H1 (cell line): ENCODE results near the gene DEAF1. TPM values are rescaled to one million over a fixed set of nuclear protein-coding genes. Genes with fewer than 3 reads are reported as not detected.

Experiments
- CBX5 ChIP-seq: fragments of 300-800, 300-1000 bp; sonication (generic); IDR thresholded peaks from 2 replicates; pipeline ENCODE4 v1.7.1; 2016; ENCODE audit warnings: antibody characterized with exemption, low read length, low read depth
- CBX8 ChIP-seq: fragments of 300-800, 300-1000 bp; sonication (generic); IDR thresholded peaks from 2 replicates; pipeline ENCODE4 v1.7.1; 2016; ENCODE audit warnings: low read depth, low read length, borderline replicate concordance
- CEBPB ChIP-seq: IDR thresholded peaks from 2 replicates; pipeline ENCODE4 v1.6.1; 2012; ENCODE audit warnings: low read depth, low read length
- HDAC6 ChIP-seq: IDR thresholded peaks from one replicate; pipeline ENCODE4 v1.7.1; 2012; ENCODE audit warnings: low read depth, mild to moderate bottlenecking, inconsistent platforms, low read length, moderate library complexity
- NRF1 ChIP-seq: IDR thresholded peaks from 2 replicates; pipeline ENCODE4 v1.6.1; 2011; ENCODE audit warnings: mild to moderate bottlenecking, low read depth, low read length, improper control_type of control experiment
- polyA plus RNA-seq, 7 experiments: library from polyadenylated mRNA; depleted of rRNA in 3 of 7; stranded (reverse) in 5 of 7; unstranded in 2 of 7; fragments of >200 nt in 5 of 7; fragments of 200-250 nt in 2 of 7; gene quantifications; 1 replicate in 5 of 7; 2 replicates in 1 of 7; 4 replicates in 1 of 7; pipeline versions ENCODE4 v1.2.1 to v1.2.3, GENCODE V29; 2011 to 2013; ENCODE audit warnings: missing spikeins in 2 of 7, mixed read lengths in 2 of 7
- total RNA-seq: library from RNA; stranded (reverse); fragmentation: NEBNext Ultra II Directional; extraction: Animal tissue kit (Norgen Biotek cat#: 25700); gene quantifications from 2 replicates; pipeline ENCODE4 v1.2.1, GENCODE V29; 2021
- TF ChIP-seq, protein P1 (sequence below): fragments of 300-600 bp; sonication (generic); IDR thresholded peaks from 2 replicates; pipeline ENCODE4 v1.7.1; 2012; ENCODE audit warnings: low read length, moderate library complexity, mild to moderate bottlenecking, inconsistent platforms; ENCODE audit not compliant: insufficient replicate concordance

DEAF1 gene
- total and polyA plus RNA-seq, 2 of the 8 experiments (the other 6 are each of a cell fraction or from before 2014, with no cell fraction given) = 47.3 to 58.4 TPM

- TF ChIP-seq, protein P1, sequence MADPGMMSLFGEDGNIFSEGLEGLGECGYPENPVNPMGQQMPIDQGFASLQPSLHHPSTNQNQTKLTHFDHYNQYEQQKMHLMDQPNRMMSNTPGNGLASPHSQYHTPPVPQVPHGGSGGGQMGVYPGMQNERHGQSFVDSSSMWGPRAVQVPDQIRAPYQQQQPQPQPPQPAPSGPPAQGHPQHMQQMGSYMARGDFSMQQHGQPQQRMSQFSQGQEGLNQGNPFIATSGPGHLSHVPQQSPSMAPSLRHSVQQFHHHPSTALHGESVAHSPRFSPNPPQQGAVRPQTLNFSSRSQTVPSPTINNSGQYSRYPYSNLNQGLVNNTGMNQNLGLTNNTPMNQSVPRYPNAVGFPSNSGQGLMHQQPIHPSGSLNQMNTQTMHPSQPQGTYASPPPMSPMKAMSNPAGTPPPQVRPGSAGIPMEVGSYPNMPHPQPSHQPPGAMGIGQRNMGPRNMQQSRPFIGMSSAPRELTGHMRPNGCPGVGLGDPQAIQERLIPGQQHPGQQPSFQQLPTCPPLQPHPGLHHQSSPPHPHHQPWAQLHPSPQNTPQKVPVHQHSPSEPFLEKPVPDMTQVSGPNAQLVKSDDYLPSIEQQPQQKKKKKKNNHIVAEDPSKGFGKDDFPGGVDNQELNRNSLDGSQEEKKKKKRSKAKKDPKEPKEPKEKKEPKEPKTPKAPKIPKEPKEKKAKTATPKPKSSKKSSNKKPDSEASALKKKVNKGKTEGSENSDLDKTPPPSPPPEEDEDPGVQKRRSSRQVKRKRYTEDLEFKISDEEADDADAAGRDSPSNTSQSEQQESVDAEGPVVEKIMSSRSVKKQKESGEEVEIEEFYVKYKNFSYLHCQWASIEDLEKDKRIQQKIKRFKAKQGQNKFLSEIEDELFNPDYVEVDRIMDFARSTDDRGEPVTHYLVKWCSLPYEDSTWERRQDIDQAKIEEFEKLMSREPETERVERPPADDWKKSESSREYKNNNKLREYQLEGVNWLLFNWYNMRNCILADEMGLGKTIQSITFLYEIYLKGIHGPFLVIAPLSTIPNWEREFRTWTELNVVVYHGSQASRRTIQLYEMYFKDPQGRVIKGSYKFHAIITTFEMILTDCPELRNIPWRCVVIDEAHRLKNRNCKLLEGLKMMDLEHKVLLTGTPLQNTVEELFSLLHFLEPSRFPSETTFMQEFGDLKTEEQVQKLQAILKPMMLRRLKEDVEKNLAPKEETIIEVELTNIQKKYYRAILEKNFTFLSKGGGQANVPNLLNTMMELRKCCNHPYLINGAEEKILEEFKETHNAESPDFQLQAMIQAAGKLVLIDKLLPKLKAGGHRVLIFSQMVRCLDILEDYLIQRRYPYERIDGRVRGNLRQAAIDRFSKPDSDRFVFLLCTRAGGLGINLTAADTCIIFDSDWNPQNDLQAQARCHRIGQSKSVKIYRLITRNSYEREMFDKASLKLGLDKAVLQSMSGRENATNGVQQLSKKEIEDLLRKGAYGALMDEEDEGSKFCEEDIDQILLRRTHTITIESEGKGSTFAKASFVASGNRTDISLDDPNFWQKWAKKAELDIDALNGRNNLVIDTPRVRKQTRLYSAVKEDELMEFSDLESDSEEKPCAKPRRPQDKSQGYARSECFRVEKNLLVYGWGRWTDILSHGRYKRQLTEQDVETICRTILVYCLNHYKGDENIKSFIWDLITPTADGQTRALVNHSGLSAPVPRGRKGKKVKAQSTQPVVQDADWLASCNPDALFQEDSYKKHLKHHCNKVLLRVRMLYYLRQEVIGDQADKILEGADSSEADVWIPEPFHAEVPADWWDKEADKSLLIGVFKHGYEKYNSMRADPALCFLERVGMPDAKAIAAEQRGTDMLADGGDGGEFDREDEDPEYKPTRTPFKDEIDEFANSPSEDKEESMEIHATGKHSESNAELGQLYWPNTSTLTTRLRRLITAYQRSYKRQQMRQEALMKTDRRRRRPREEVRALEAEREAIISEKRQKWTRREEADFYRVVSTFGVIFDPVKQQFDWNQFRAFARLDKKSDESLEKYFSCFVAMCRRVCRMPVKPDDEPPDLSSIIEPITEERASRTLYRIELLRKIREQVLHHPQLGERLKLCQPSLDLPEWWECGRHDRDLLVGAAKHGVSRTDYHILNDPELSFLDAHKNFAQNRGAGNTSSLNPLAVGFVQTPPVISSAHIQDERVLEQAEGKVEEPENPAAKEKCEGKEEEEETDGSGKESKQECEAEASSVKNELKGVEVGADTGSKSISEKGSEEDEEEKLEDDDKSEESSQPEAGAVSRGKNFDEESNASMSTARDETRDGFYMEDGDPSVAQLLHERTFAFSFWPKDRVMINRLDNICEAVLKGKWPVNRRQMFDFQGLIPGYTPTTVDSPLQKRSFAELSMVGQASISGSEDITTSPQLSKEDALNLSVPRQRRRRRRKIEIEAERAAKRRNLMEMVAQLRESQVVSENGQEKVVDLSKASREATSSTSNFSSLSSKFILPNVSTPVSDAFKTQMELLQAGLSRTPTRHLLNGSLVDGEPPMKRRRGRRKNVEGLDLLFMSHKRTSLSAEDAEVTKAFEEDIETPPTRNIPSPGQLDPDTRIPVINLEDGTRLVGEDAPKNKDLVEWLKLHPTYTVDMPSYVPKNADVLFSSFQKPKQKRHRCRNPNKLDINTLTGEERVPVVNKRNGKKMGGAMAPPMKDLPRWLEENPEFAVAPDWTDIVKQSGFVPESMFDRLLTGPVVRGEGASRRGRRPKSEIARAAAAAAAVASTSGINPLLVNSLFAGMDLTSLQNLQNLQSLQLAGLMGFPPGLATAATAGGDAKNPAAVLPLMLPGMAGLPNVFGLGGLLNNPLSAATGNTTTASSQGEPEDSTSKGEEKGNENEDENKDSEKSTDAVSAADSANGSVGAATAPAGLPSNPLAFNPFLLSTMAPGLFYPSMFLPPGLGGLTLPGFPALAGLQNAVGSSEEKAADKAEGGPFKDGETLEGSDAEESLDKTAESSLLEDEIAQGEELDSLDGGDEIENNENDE = no peak
- TF ChIP-seq NRF1 (no peak), CEBPB (no peak), CBX8 (no peak), CBX5 (no peak), HDAC6 (no peak)
- TF ChIP-seq, all 59 proteins: peak for 0
Measured at GRCh38 chr11:659532-660085, 35.4 kb downstream of the DEAF1 start (continued).
